B cell (primary cell): ENCODE results near the gene EHMT2.

Source experiments
- CTCF ChIP-seq: fragments of 200-600 bp; IDR thresholded peaks from one replicate; pipeline ENCODE4 v1.8.0; 2022; ENCODE audit warnings: antibody characterized with exemption, mild to moderate bottlenecking
- EZH2 ChIP-seq: IDR thresholded peaks from 2 replicates; pipeline ENCODE4 v1.6.1; 2012; ENCODE audit warnings: borderline replicate concordance, low read depth, mild to moderate bottlenecking, moderate library complexity, low read length; ENCODE audit not compliant: insufficient read depth, poor library complexity, severe bottlenecking

- no peak for TF ChIP-seq CTCF
- TF ChIP-seq EZH2 = no peak
These were observed 18.3 kb upstream of the EHMT2 start for GRCh38 chr6:31915756-31916155.
